Tibial nerve (tissue), 3 donors: ENCODE data around the gene HAUS6.

ENCODE experiments used
- CTCF ChIP-seq, 5 experiments: fragments of 200-600 bp in 3 of 5; fragments of 450-650 bp in 2 of 5; sonication (generic) in 3 of 5; IDR thresholded peaks; one replicate each; pipeline ENCODE4 v1.5.1; 2016 to 2019; ENCODE audit warnings: antibody characterized with exemption in 5 of 5, mild to moderate bottlenecking in 3 of 5, moderate library complexity in 2 of 5
- POLR2A ChIP-seq, 2 donors: fragments of 450-650 bp; IDR thresholded peaks; one replicate each; pipeline ENCODE4 v1.6.1; 2017; ENCODE audit warnings: antibody characterized with exemption in 2 of 2, mild to moderate bottlenecking in 2 of 2, moderate library complexity in 2 of 2

- TF ChIP-seq CTCF (IDR thresholded peaks at IDR 0.05) (no peak), POLR2A (IDR thresholded peaks at IDR 0.05) (no peak)
Observed at GRCh38 chr9:19122490-19123042, 19.9 kb upstream of the HAUS6 start.
